HG02759 (cell line): ENCODE results near the gene IRAK3.
A peak's percentile ranks its signal among the peaks of the same experiment; 100 is the strongest.
"Not testable (repeated sequence)": the region's sequence is repeated elsewhere in the genome, so short reads cannot be mapped to it uniquely, and the experiment has no call there.

Experiments used
- ATAC-seq: cut with Tn5 transposase; IDR thresholded peaks from one replicate; pipeline ENCODE4 v1.9.1; 2021; ENCODE audit warnings: mild to moderate bottlenecking, moderate library complexity; ENCODE audit not compliant: unreplicated experiment

IRAK3 gene

GRCh38 chr12:66301944-66302826, 113.2 kb downstream of the IRAK3 start, which contains the start of gene HELB:
Gene HELB (plus strand): TSS chr12:66302493. CDS start chr12:66302604, 111 bp downstream.
- ATAC-seq: peak; percentile 97

GRCh38 chr12:66302827-66303169, 113.8 kb downstream of the IRAK3 start:
- no peak for ATAC-seq

- not testable (repeated sequence) for ATAC-seq
Measured at GRCh38 chr12:66303316-66303804, 114.3 kb downstream of the IRAK3 start.
